Activated CD4-positive, alpha-beta T cell treated with anti-CD3 and anti-CD28 coated beads, Interleukin-2, amount 50 U/mL, for 4 hours (primary cell): Measurements from ENCODE around the gene TPRN.

Experiments used
- DNase-seq, 2 experiments: peaks; one replicate each; pipeline ENCODE4 v3.0.0-alpha.2; 2020

The TPRN gene

GRCh38 chr9:137206602-137207001 lies 6.1 kb upstream of the TPRN start:
- no peak for DNase-seq

GRCh38 chr9:137205126-137206069 lies 4.9 kb upstream of the TPRN start, which contains the start of the genes NDOR1 and TMEM203:
Gene NDOR1, plus strand, starts transcription at chr9:137205700. Its CDS starts 78 bp downstream, at chr9:137205778.
Gene TMEM203, minus strand, starts transcription at chr9:137205648. Its CDS starts 234 bp downstream, at chr9:137205414.
- DNase-seq, result peak; percentile 87 to 88

GRCh38 chr9:137204731-137205125 lies 4.2 kb upstream of the TPRN start:
- DNase-seq, result no peak

GRCh38 chr9:137202966-137203365 lies 2.4 kb upstream of the TPRN start:
- no peak for DNase-seq

GRCh38 chr9:137201205-137201868 lies 796 bp upstream of the TPRN start:
- no peak for DNase-seq

- DNase-seq, result no peak
Observed at GRCh38 chr9:137199411-137200121, 975 bp downstream of the TPRN start.

- DNase-seq, result no peak
Observed at GRCh38 chr9:137198902-137199283, 1.6 kb downstream of the TPRN start.

GRCh38 chr9:137198051-137198901 lies 2.3 kb downstream of the TPRN start:
- no peak for DNase-seq

GRCh38 chr9:137195525-137196220 lies 4.9 kb downstream of the TPRN start:
- no peak for DNase-seq

GRCh38 chr9:137194909-137195308 lies 5.6 kb downstream of the TPRN start:
- no peak for DNase-seq

GRCh38 chr9:137194388-137194787 lies 6.2 kb downstream of the TPRN start:
- DNase-seq, result no peak

- no peak for DNase-seq
Observed at GRCh38 chr9:137193771-137194170, 6.8 kb downstream of the TPRN start.

- no peak for DNase-seq
Observed at GRCh38 chr9:137192859-137193258, 7.7 kb downstream of the TPRN start.

- no peak for DNase-seq
Observed at GRCh38 chr9:137192448-137192780, 8.1 kb downstream of the TPRN start.

GRCh38 chr9:137191691-137192447 lies 8.7 kb downstream of the TPRN start:
- no peak for DNase-seq

- no peak for DNase-seq
Observed at GRCh38 chr9:137191245-137191644, 9.3 kb downstream of the TPRN start.

- no peak for DNase-seq
Observed at GRCh38 chr9:137190315-137190856, 10.2 kb downstream of the TPRN start.

GRCh38 chr9:137189297-137190295 lies 10.9 kb downstream of the TPRN start:
- DNase-seq, result no peak
